ENCODE measurements around the gene NAA25.

The NAA25 gene

GRCh38 chr12:112022241-112023016, 86.2 kb downstream of the NAA25 start:
- Histone ChIP-seq H3K4me2 (ENCODE audit: insufficient read depth, low read length) (no peak overlapping the region), H3K36me3 (ENCODE audit: insufficient read depth, low read length) (peaks cover 78% of the 10 kb centered on the region), H3K9me3 (ENCODE audit: insufficient read depth, low read length, severe bottlenecking) (no peaks in the 10 kb centered on the region), H3K27me3 (ENCODE audit: insufficient read depth, low read length, poor library complexity) (no peaks in the 10 kb centered on the region), H2AFZ (ENCODE audit: low read depth, low read length) (no peak overlapping the region), H3K9ac (ENCODE audit: low read depth, low read length) (no peak overlapping the region), H3K79me2 (ENCODE audit: insufficient read depth, low read length) (peaks cover 53% of the 10 kb centered on the region), H3K27ac (ENCODE audit: low read length) (no peak overlapping the region), H4K20me1 (ENCODE audit: insufficient read depth, low read length) (peaks cover 49% of the 10 kb centered on the region), H3K4me1 (ENCODE audit: insufficient read depth, low read length) (no peaks in the 10 kb centered on the region), H3K4me3 (ENCODE audit: low read depth in 1 of 2, low read length in 2 of 2) (no peak overlapping the region)
- DNase-seq (no peak), ATAC-seq (ENCODE audit: insufficient read depth, low read depth) (0 out of 3 replicates have a peak, but pooled peaks have one; percentile 22)
- no peak for TF ChIP-seq CTCF (IDR thresholded peaks at IDR 0.05; ENCODE audit: borderline replicate concordance, extremely low read depth, low read length, poor library complexity, severe bottlenecking)
- TF ChIP-seq EZH2 (IDR thresholded peaks at IDR 0.05; ENCODE audit: borderline replicate concordance, low read depth, low read length, severe bottlenecking): no peak

GRCh38 chr12:112020947-112021457, 87.6 kb downstream of the NAA25 start:
- Histone ChIP-seq H3K9ac (ENCODE audit: low read depth, low read length) (no peak overlapping the region), H3K79me2 (ENCODE audit: insufficient read depth, low read length) (peaks cover 64% of the 10 kb centered on the region), H3K4me2 (ENCODE audit: insufficient read depth, low read length) (no peak overlapping the region), H3K27ac (ENCODE audit: low read length) (no peak overlapping the region), H3K27me3 (ENCODE audit: insufficient read depth, low read length, poor library complexity) (no peaks in the 10 kb centered on the region), H3K9me3 (ENCODE audit: insufficient read depth, low read length, severe bottlenecking) (no peaks in the 10 kb centered on the region), H3K4me1 (ENCODE audit: insufficient read depth, low read length) (0 out of 2 replicates have a peak, but pooled peaks cover under 1% of the 10 kb centered on the region), H2AFZ (ENCODE audit: low read depth, low read length) (no peak overlapping the region), H3K36me3 (ENCODE audit: insufficient read depth, low read length) (peaks cover 84% of the 10 kb centered on the region), H4K20me1 (ENCODE audit: insufficient read depth, low read length) (peaks cover 57% of the 10 kb centered on the region), H3K4me3 (ENCODE audit: low read depth in 1 of 2, low read length in 2 of 2) (no peak overlapping the region)
- TF ChIP-seq EZH2 (IDR thresholded peaks at IDR 0.05; ENCODE audit: borderline replicate concordance, low read depth, low read length, severe bottlenecking): no peak
- no peak for TF ChIP-seq CTCF (IDR thresholded peaks at IDR 0.05; ENCODE audit: borderline replicate concordance, extremely low read depth, low read length, poor library complexity, severe bottlenecking)
- no peak for ATAC-seq (ENCODE audit: insufficient read depth, low read depth)
- no peak for DNase-seq

GRCh38 chr12:112018571-112019237, 89.9 kb downstream of the NAA25 start:
- Histone ChIP-seq H3K4me1 (ENCODE audit: insufficient read depth, low read length) (peaks cover 20% of the 10 kb centered on the region), H3K9ac (ENCODE audit: low read depth, low read length) (no peak overlapping the region), H3K79me2 (ENCODE audit: insufficient read depth, low read length) (peaks cover 87% of the 10 kb centered on the region), H4K20me1 (ENCODE audit: insufficient read depth, low read length) (peaks cover 67% of the 10 kb centered on the region), H3K36me3 (ENCODE audit: insufficient read depth, low read length) (peaks cover 79% of the 10 kb centered on the region), H3K27ac (ENCODE audit: low read length) (no peak overlapping the region), H3K4me2 (ENCODE audit: insufficient read depth, low read length) (no peak overlapping the region), H3K9me3 (ENCODE audit: insufficient read depth, low read length, severe bottlenecking) (no peaks in the 10 kb centered on the region), H2AFZ (ENCODE audit: low read depth, low read length) (no peak overlapping the region), H3K4me3 (ENCODE audit: low read depth in 1 of 2, low read length in 2 of 2) (no peak overlapping the region), H3K27me3 (ENCODE audit: insufficient read depth, low read length, poor library complexity) (no peaks in the 10 kb centered on the region)
- TF ChIP-seq EZH2 (IDR thresholded peaks at IDR 0.05; ENCODE audit: borderline replicate concordance, low read depth, low read length, severe bottlenecking) (no peak), CTCF (IDR thresholded peaks at IDR 0.05; ENCODE audit: borderline replicate concordance, extremely low read depth, low read length, poor library complexity, severe bottlenecking) (no peak)
- DNase-seq (no peak), ATAC-seq (ENCODE audit: insufficient read depth, low read depth) (no peak)

Data from DND-41 (cell line).